ENCODE measurements around the gene CATSPERZ. TPM values are rescaled to one million over a fixed set of nuclear protein-coding genes. Genes with fewer than 3 reads are reported as not detected.

Gene CATSPERZ
- total RNA-seq, 1 donor from 2014 or later, result 1.0 TPM

DNA sequence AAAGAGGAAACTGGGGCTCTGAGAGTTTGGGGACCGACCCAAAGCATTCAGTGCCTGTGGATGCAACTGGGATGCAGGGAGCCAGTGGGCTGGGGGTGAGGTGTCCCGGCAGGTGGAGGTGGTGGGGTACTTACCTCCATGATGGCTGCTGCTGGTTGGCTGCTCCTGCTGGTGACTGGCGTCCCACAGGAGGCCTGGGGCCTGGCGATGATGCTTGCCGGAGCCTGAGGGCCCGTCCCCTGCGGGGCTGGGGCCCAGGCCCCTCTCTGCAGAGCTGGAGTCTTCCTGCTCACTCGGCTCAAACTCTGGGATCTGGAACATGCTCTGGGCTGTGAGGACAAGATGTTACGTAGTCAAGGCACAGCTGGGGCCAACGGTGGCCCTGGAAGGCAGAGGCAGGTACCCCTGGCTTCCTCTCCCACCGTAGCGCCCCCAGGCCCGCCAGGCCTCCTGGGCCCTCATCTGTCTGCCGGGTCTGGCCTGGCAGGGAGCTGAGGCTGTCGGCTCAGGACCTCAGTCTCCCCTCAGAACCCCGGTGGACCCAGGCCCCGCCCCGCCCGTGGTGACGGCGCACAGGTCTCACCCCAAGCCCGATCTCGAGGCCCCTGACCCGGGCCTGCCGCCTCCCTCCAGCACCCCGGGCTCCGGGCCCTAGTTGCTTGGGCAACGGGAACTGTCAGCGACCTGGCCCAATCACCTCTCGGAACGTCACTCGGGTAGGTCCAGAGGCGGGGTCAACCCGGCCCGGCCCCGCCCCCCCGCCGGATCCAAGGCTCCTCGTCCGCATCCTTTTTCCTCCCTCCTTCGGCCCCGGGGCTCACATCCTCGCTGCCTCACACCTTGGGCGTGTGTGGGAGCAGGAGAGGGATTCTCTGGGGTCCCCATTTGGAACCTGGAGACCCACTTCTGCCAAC is 15.9 kb upstream of the CATSPERZ start, which contains the start of gene BAD:
Gene BAD, minus strand, starts transcription at position 618 of the 914 bp plus-strand sequence. Its CDS starts 297 bp downstream, at position 321.
- TF ChIP-seq, protein P1, sequence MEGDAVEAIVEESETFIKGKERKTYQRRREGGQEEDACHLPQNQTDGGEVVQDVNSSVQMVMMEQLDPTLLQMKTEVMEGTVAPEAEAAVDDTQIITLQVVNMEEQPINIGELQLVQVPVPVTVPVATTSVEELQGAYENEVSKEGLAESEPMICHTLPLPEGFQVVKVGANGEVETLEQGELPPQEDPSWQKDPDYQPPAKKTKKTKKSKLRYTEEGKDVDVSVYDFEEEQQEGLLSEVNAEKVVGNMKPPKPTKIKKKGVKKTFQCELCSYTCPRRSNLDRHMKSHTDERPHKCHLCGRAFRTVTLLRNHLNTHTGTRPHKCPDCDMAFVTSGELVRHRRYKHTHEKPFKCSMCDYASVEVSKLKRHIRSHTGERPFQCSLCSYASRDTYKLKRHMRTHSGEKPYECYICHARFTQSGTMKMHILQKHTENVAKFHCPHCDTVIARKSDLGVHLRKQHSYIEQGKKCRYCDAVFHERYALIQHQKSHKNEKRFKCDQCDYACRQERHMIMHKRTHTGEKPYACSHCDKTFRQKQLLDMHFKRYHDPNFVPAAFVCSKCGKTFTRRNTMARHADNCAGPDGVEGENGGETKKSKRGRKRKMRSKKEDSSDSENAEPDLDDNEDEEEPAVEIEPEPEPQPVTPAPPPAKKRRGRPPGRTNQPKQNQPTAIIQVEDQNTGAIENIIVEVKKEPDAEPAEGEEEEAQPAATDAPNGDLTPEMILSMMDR (IDR thresholded peaks at IDR 0.05), result no peak
- Mint-ChIP-seq H3K27ac (ENCODE audit: unreplicated experiment) (peak within 1 kb of the TSS; percentile 92), H3K4me1 (ENCODE audit: low read depth) (peaks cover 26% of the 10 kb centered on the region), H3K4me3 (ENCODE audit: unreplicated experiment) (peak within 1 kb of the TSS; percentile 80), H3K36me3 (ENCODE audit: low read depth) (peaks cover 7% of the 10 kb centered on the region), H3K9me3 (ENCODE audit: low read depth) (no peaks in the 10 kb centered on the region), H3K27me3 (ENCODE audit: low read depth) (no peaks in the 10 kb centered on the region)
- DNase-seq (ENCODE audit: low spot score), result peak; percentile 96

DNA sequence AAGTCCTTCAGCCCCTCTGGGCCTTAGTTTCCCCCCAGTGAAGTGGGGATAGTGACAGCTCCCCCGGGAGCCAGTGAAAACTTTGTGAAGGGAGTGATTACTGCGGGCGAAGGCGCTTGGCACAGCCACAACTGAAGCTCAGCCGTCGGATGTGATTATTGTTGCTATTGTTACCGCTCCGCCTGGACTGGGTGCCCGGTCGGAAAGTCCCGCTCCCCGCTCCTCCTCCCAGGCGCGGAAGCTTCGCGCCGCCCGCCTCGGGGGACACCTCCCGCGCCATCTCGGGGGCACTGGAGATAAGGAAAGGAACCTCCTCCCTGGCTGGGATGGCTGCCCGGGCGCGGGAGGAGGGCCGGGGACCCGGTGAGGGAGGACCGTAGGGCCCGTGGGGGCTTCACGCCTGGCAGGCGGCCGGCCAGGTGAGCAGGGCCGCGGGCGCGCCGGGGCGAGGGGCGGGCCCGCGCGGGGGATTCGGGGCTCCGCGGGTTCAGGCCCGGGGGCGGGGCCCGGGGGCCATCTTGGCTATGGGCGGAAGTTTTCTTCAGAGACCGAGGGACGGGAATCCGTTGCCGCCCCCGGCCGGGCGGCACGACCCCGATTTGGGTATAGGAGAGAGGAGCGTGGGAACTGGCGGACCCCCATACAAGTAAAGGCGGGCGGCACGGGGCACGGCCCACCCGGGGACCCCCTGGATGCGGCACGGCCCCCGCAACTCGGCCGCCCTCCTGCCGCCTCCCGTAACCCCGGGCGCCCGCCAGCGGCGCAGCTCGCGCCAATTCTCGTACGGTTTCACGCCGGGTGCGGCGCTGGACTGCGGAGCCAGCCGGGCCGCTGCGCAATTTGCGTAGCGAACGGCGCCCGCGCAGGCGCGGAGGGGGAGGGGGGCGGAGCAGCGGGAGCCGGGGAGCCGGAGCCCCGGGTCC is 14.9 kb upstream of the CATSPERZ start, which contains the start of gene GPR137:
Gene GPR137, plus strand, starts transcription at position 887 of the 923 bp plus-strand sequence. CDS start 677 bp downstream, outside the sequence.
- H3K4me3 Mint-ChIP-seq (ENCODE audit: unreplicated experiment), result peak within 1 kb of the TSS; percentile 80
- H3K27me3 Mint-ChIP-seq (ENCODE audit: low read depth), result no peaks in the 10 kb centered on the region
- H3K9me3 Mint-ChIP-seq (ENCODE audit: low read depth), result no peaks in the 10 kb centered on the region
- H3K36me3 Mint-ChIP-seq (ENCODE audit: low read depth), result peaks cover 6% of the 10 kb centered on the region
- no peak for DNase-seq (ENCODE audit: low spot score)
- H3K4me1 Mint-ChIP-seq (ENCODE audit: low read depth), result peaks cover 26% of the 10 kb centered on the region
- TF ChIP-seq, protein P1 (IDR thresholded peaks at IDR 0.05), result no peak
- peak within 1 kb of the TSS; percentile 92 for H3K27ac Mint-ChIP-seq (ENCODE audit: unreplicated experiment)

DNA sequence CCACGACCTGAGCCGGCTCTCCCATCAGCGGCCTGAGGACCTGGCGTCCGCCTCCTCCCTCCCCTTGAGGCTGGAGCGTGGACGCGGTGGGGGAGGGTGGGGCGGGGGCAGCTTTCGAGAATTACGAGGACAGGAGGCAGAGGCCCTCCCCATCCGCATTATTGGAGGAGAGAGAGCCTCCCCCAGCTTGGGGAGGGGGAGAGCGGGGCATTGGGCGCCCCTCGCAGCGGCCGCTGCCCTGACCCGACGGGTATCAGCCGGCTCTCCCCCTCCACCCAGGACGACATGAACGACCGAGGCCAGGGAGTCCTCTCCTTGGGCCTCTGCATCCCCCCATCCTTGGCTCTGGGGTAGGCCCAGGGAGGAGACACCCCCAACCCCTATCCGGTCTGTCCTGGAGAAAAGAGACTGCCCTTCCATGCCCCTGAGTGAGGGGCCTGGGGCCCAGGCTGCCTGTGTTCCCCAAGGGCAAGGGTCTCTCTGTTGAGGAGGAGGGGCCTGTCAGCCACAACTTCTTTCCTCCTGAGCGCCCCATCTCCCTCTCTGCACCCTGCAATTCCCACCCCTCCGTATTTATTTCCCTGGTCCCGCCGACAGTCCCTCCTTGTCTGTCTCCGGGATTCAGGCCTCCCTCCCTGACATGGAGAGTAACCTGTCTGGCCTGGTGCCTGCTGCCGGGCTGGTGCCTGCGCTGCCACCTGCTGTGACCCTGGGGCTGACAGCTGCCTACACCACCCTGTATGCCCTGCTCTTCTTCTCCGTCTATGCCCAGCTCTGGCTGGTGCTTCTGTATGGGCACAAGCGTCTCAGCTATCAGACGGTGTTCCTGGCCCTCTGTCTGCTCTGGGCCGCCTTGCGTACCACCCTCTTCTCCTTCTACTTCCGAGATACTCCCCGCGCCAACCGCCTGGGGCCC is 14.0 kb upstream of the CATSPERZ start:
- peaks cover 5% of the 10 kb centered on the region for H3K36me3 Mint-ChIP-seq (ENCODE audit: low read depth)
- TF ChIP-seq, protein P1 (IDR thresholded peaks at IDR 0.05), result no peak
- H3K27me3 Mint-ChIP-seq (ENCODE audit: low read depth), result peaks cover 5% of the 10 kb centered on the region
- H3K9me3 Mint-ChIP-seq (ENCODE audit: low read depth), result no peaks in the 10 kb centered on the region
- DNase-seq (ENCODE audit: low spot score), result no peak
- peak overlapping the region; percentile 32 for H3K27ac Mint-ChIP-seq (ENCODE audit: unreplicated experiment)
- H3K4me3 Mint-ChIP-seq (ENCODE audit: unreplicated experiment), result peak overlapping the region; percentile 80
- H3K4me1 Mint-ChIP-seq (ENCODE audit: low read depth), result peaks cover 30% of the 10 kb centered on the region

DNA sequence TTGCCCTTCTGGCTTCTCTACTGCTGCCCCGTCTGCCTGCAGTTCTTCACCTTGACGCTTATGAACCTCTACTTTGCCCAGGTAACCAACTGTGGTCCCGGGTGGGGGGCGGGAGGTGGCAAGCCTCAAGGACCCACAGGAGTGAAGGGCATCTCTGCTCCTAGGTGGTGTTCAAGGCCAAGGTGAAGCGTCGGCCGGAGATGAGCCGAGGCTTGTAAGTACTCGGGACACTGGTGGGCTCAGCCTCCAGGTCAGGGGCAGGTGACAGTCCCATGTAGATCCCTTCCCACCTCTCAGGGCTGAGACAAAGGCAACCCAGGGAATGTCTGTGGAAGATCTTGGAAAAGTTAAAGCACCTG is 13.4 kb upstream of the CATSPERZ start:
- TF ChIP-seq, protein P1 (IDR thresholded peaks at IDR 0.05), result no peak
- peak overlapping the region; percentile 80 for H3K4me3 Mint-ChIP-seq (ENCODE audit: unreplicated experiment)
- H3K27ac Mint-ChIP-seq (ENCODE audit: unreplicated experiment), result no peak overlapping the region
- peaks cover 2% of the 10 kb centered on the region for H3K36me3 Mint-ChIP-seq (ENCODE audit: low read depth)
- H3K4me1 Mint-ChIP-seq (ENCODE audit: low read depth), result peaks cover 30% of the 10 kb centered on the region
- H3K27me3 Mint-ChIP-seq (ENCODE audit: low read depth), result peaks cover 5% of the 10 kb centered on the region
- DNase-seq (ENCODE audit: low spot score), result no peak
- no peaks in the 10 kb centered on the region for H3K9me3 Mint-ChIP-seq (ENCODE audit: low read depth)
